Panc1 (cell line): ENCODE data around the gene SKAP1. TPM values are rescaled to one million over a fixed set of nuclear protein-coding genes. Genes with fewer than 3 reads are reported as not detected.

Experiments used
- ATAC-seq: fragments of 200-7000 bp; cut with Tn5 transposase; 2 replicates; pipeline ENCODE4 v1.9.1; 2020; ENCODE audit warnings: mild to moderate bottlenecking, moderate library complexity
- BruUV-seq: library from RNA; stranded (reverse); fragments of 400-500 nt; replicated peaks from 2 replicates; lab custom pipeline; 2021; lab: Mats Ljungman, UMichigan
- CTCF ChIA-PET: fragments of 300-600 bp; sonication (Branson Sonifier 250); formaldehyde crosslinking; loops from one replicate; lab custom pipeline; 2022; ENCODE audit warnings: antibody characterized with exemption; lab: Charles Lee
- POLR2A ChIA-PET: fragments of 300-600 bp; sonication (Branson Sonifier 250); formaldehyde crosslinking; loops from one replicate; lab custom pipeline; 2022; ENCODE audit warnings: antibody characterized with exemption; lab: Charles Lee
- DNase-seq: peaks from one replicate; pipeline ENCODE4 v3.0.0-alpha.2; 2010; ENCODE audit warnings: low read depth, low spot score
- H3K27ac ChIP-seq: 2 replicates; pipeline ENCODE4 v1.5.1; 2011; ENCODE audit warnings: mild to moderate bottlenecking, low read length, inconsistent platforms
- H3K27me3 ChIP-seq: fragments of 200-500 bp; sonication (Bioruptor generic); 2 replicates; pipeline ENCODE4 v1.6.0; 2014; ENCODE audit warnings: low read length, inconsistent platforms; ENCODE audit not compliant: control insufficient read depth, insufficient read depth
- H3K36me3 ChIP-seq: fragments of 200-500 bp; sonication (Bioruptor generic); 2 replicates; pipeline ENCODE4 v1.5.1; 2014; ENCODE audit warnings: inconsistent platforms, mild to moderate bottlenecking, low read length, moderate library complexity; ENCODE audit not compliant: control insufficient read depth, insufficient read depth
- H3K4me1 ChIP-seq: 2 replicates; pipeline ENCODE4 v1.5.1; 2011; ENCODE audit warnings: inconsistent platforms, mild to moderate bottlenecking, low read length, moderate library complexity; ENCODE audit not compliant: control insufficient read depth, insufficient read depth
- H3K4me3 ChIP-seq, 2 experiments: 2 replicates each; pipeline ENCODE4 v1.5.1; 2011 to 2012; ENCODE audit warnings: low read depth in 2 of 2, low read length in 2 of 2, mild to moderate bottlenecking in 2 of 2, inconsistent platforms in 1 of 2, moderate library complexity in 1 of 2
- H3K9me3 ChIP-seq: fragments of 200-500 bp; sonication (Bioruptor generic); 2 replicates; pipeline ENCODE4 v1.5.1; 2014; ENCODE audit warnings: low read depth, mild to moderate bottlenecking, inconsistent platforms, low read length, moderate library complexity; ENCODE audit not compliant: control insufficient read depth, insufficient read depth
- POLR2AphosphoS5 ChIP-seq: IDR thresholded peaks from 2 replicates; pipeline ENCODE4 v1.6.1; 2012; ENCODE audit warnings: mild to moderate bottlenecking, low read depth, low read length, moderate library complexity
- SIN3A ChIP-seq: IDR thresholded peaks from 2 replicates; pipeline ENCODE4 v1.6.1; 2012; ENCODE audit warnings: low read depth, mild to moderate bottlenecking, low read length, moderate library complexity, borderline replicate concordance; ENCODE audit not compliant: insufficient read depth
- TCF7L2 ChIP-seq: IDR thresholded peaks from 2 replicates; pipeline ENCODE4 v1.6.1; 2011; ENCODE audit warnings: mild to moderate bottlenecking, low read depth, low read length, inconsistent platforms
- in situ Hi-C: cut with HindIII; loops from 2 replicates; pipeline ENCODE4 v1.10.0; 2016; ENCODE audit warnings: low sequenced_read_pairs, low pct_unique_long_range_greater_than_20kb
- intact Hi-C: fragments of 100-400 bp; cut with micrococcal nuclease; formaldehyde crosslinking; loops from one replicate; pipeline ENCODE4 v1.10.0; 2022; ENCODE audit not compliant: unreplicated experiment
- total RNA-seq: library from RNA; stranded (reverse); gene quantifications from one replicate; pipeline ENCODE4 v1.2.1, GENCODE V29; 2021; ENCODE audit not compliant: unreplicated experiment
- TF ChIP-seq, protein P1 (sequence below), 2 experiments: IDR thresholded peaks; 2 replicates each; pipeline ENCODE4 v1.6.1; 2011 to 2012; ENCODE audit warnings: low read depth in 2 of 2, control low read depth in 1 of 2, low read length in 1 of 2, mild to moderate bottlenecking in 1 of 2, moderate library complexity in 1 of 2; ENCODE audit not compliant: insufficient read depth in 1 of 2
- TF ChIP-seq, protein P2 (sequence below): fragments of 450-650 bp; IDR thresholded peaks from 2 replicates; pipeline ENCODE4 v1.5.1; 2017; ENCODE audit warnings: mild to moderate bottlenecking

Gene SKAP1
- total RNA-seq, 1 experiment from 2014 or later: 0.90 TPM

DNA sequence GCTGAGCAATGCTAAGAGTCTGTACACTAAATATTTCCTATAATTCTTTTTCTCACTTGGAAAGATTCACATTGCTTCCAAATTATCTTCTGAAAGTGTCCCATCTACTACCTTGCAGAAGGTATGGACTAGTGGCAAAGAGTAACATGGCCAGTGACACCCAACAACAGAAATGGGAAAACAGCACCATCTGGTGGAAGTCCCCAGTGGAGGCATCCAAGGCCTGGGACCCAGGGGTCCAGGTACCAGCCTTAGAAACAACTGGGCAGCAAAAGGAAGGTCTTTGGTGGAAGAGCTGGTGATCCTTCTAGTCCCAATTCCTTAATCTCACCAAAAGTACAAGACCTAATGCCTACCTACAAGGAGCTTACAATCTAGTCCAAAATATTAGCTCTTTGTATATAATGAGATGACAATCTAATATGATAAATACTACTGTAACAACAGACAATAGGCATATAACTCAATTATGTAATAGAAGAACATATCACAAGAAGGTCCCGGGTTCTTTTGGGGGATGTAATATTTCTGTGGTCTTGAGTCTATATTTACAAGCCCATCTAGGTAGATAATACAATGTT lies 55.3 kb downstream of the SKAP1 start:
- DNase-seq (no peak), ATAC-seq (peak; percentile 89)
- no TSS peak for BruUV-seq
- TF ChIP-seq, protein P1, sequence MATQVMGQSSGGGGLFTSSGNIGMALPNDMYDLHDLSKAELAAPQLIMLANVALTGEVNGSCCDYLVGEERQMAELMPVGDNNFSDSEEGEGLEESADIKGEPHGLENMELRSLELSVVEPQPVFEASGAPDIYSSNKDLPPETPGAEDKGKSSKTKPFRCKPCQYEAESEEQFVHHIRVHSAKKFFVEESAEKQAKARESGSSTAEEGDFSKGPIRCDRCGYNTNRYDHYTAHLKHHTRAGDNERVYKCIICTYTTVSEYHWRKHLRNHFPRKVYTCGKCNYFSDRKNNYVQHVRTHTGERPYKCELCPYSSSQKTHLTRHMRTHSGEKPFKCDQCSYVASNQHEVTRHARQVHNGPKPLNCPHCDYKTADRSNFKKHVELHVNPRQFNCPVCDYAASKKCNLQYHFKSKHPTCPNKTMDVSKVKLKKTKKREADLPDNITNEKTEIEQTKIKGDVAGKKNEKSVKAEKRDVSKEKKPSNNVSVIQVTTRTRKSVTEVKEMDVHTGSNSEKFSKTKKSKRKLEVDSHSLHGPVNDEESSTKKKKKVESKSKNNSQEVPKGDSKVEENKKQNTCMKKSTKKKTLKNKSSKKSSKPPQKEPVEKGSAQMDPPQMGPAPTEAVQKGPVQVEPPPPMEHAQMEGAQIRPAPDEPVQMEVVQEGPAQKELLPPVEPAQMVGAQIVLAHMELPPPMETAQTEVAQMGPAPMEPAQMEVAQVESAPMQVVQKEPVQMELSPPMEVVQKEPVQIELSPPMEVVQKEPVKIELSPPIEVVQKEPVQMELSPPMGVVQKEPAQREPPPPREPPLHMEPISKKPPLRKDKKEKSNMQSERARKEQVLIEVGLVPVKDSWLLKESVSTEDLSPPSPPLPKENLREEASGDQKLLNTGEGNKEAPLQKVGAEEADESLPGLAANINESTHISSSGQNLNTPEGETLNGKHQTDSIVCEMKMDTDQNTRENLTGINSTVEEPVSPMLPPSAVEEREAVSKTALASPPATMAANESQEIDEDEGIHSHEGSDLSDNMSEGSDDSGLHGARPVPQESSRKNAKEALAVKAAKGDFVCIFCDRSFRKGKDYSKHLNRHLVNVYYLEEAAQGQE (IDR thresholded peaks at IDR 0.05; ENCODE audit: insufficient read depth in 1 of 2, low read depth in 2 of 2, low read length in 1 of 2): no peak
- TF ChIP-seq POLR2AphosphoS5 (no peak), TCF7L2 (no peak)
- TF ChIP-seq, protein P2, sequence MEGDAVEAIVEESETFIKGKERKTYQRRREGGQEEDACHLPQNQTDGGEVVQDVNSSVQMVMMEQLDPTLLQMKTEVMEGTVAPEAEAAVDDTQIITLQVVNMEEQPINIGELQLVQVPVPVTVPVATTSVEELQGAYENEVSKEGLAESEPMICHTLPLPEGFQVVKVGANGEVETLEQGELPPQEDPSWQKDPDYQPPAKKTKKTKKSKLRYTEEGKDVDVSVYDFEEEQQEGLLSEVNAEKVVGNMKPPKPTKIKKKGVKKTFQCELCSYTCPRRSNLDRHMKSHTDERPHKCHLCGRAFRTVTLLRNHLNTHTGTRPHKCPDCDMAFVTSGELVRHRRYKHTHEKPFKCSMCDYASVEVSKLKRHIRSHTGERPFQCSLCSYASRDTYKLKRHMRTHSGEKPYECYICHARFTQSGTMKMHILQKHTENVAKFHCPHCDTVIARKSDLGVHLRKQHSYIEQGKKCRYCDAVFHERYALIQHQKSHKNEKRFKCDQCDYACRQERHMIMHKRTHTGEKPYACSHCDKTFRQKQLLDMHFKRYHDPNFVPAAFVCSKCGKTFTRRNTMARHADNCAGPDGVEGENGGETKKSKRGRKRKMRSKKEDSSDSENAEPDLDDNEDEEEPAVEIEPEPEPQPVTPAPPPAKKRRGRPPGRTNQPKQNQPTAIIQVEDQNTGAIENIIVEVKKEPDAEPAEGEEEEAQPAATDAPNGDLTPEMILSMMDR: peak; percentile 77
- Histone ChIP-seq H3K27me3 (no peaks in the 10 kb centered on the region), H3K4me1 (no peaks in the 10 kb centered on the region), H3K4me3 (no peak overlapping the region), H3K27ac (no peak overlapping the region), H3K9me3 (no peaks in the 10 kb centered on the region), H3K36me3 (no peaks in the 10 kb centered on the region)
- CTCF ChIA-PET: interaction anchor here (0.6 kb wide), 1 partner anchor 9 kb away, joined by 4 read pairs; no protein-coding TSS in a partner anchor
- intact Hi-C loops (no loop called here), in situ Hi-C loops (no loop called here)
- POLR2A ChIA-PET: no interaction called here

DNA sequence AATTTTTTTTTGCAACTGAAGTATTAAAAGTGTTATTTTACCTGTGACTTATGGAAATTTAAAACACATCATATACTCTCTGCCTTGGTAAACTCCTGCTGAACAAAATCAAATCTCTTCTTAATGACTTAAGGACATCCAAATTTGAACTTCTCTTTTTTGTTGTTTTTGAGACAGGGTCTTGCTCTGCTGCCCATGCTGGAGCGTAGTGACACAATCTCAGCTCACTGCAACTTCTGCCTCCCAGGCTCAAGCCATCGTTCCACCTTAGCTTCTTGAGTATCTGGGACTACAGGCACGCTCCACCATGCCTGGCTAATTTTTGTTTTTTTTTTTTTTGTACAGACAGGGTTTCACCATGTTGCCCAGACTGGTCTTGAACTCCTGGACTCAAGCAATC lies 56.1 kb downstream of the SKAP1 start:
- POLR2A ChIA-PET: no interaction called here
- in situ Hi-C loops: no loop called here

More for the DNA sequence above, 56.1 kb downstream of the SKAP1 start:
- H3K27ac ChIP-seq: no peak overlapping the region
- no TSS peak for BruUV-seq
- H3K4me3 ChIP-seq: no peak overlapping the region
- no peak for ATAC-seq
- TF ChIP-seq, protein P1 (IDR thresholded peaks at IDR 0.05; ENCODE audit: insufficient read depth in 1 of 2, low read depth in 2 of 2, low read length in 1 of 2): no peak
- TF ChIP-seq TCF7L2 (no peak), SIN3A (no peak)
- H3K4me1 ChIP-seq: no peaks in the 10 kb centered on the region
- CTCF ChIA-PET: no interaction called here
- no peak for DNase-seq
- intact Hi-C loops: no loop called here
- no peaks in the 10 kb centered on the region for H3K36me3 ChIP-seq
- H3K27me3 ChIP-seq: no peaks in the 10 kb centered on the region
- no peaks in the 10 kb centered on the region for H3K9me3 ChIP-seq
